Astrocyte of the cerebellum (primary cell): Measurements from ENCODE around the gene MTERF4.

Experiments
- DNase-seq: peaks from one replicate; pipeline ENCODE4 v3.0.0-alpha.2; 2011; ENCODE audit warnings: low read depth
- H3K4me3 ChIP-seq: 2 replicates; pipeline ENCODE4 v1.5.1; 2011; ENCODE audit warnings: mild to moderate bottlenecking, low read depth, low read length, moderate library complexity
- CTCF ChIP-seq: IDR thresholded peaks from 2 replicates; pipeline ENCODE4 v1.5.1; 2012; ENCODE audit warnings: low read length, low read depth, moderate library complexity, mild to moderate bottlenecking; ENCODE audit errors: missing control alignments
- in situ Hi-C: cut with HindIII; loops from 2 replicates; pipeline ENCODE4 v1.10.0; 2017; ENCODE audit warnings: low sequenced_read_pairs

The MTERF4 gene

GRCh38 chr2:241064008-241064801, 37.9 kb downstream of the MTERF4 start:
- H3K4me3 ChIP-seq: no peak overlapping the region
- in situ Hi-C loops: no loop called here
- no peak for DNase-seq
- no peak for TF ChIP-seq CTCF

DNA sequence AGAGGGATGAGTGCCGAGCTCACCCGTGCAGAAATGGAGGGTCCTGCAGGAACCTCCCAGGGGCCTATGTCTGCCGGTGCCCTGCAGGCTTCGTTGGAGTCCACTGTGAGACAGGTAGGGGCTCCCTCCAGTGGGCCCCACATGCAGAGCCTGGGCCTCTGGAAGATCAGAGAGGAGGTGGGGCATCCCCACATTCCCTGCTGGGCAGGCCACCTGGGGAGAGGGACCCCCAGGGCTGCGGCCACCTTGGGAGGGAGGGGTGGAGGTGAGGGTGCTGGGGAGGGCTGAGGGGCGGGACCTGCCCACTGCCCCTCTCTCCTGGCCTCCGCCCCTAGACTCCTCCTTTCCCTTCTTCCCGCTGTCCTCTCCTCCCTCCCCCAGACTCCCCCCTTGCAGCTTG, 38.5 kb downstream of the MTERF4 start:
- TF ChIP-seq CTCF: no peak
- no peak overlapping the region for H3K4me3 ChIP-seq
- in situ Hi-C loops: no loop called here
- DNase-seq: no peak

DNA sequence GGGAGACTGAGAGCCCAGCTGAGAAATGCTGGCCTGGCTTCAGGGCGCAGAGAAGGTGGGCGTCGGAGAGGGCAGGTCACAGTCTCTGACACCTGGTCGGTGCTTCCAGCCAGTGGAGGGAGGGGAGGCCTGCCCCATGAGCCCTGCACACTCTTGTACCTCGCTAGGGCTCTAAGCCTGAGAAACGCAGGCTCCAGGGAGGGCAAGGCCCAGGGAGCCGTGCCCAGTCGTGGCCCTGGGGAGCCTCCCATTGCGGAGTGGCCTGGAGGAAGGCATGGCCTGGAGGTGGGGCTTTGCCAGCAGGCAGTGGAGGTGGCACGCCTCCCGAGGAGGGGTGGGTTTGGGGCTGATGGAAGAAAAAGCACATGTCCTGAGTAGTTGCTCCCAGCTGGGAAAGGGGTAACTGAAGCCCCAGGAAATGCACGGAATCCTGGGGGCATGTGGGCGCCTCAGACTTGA, 39.0 kb downstream of the MTERF4 start:
- in situ Hi-C loops: no loop called here
- no peak overlapping the region for H3K4me3 ChIP-seq
- TF ChIP-seq CTCF: no peak
- no peak for DNase-seq

GRCh38 chr2:241062389-241063092, 39.5 kb downstream of the MTERF4 start:
- in situ Hi-C loops: no loop called here
- TF ChIP-seq CTCF: no peak
- no peak for DNase-seq
- no peak overlapping the region for H3K4me3 ChIP-seq

GRCh38 chr2:241061275-241061674, 40.8 kb downstream of the MTERF4 start:
- in situ Hi-C loops: no loop called here
- peak; percentile 26 for DNase-seq
- H3K4me3 ChIP-seq: no peak overlapping the region
- TF ChIP-seq CTCF: no peak

GRCh38 chr2:241053576-241054251, 48.4 kb downstream of the MTERF4 start:
- no peak for TF ChIP-seq CTCF
- no peak overlapping the region for H3K4me3 ChIP-seq
- in situ Hi-C loops: no loop called here
- no peak for DNase-seq
